GM11168 (cell line): ENCODE data around the gene TAOK2.

Experiments
- in situ Hi-C: fragments of 300-500 bp; cut with MboI; formaldehyde crosslinking; loops from one replicate; pipeline ENCODE4 v1.12.0; 2022; ENCODE audit warnings: low sequenced_read_pairs; ENCODE audit not compliant: unreplicated experiment

Gene TAOK2

GRCh38 chr16:29986231-29986630 is 12.6 kb downstream of the TAOK2 start:
- in situ Hi-C loops: no loop called here

- in situ Hi-C loops: no loop called here
Observed at GRCh38 chr16:29986931-29987330, 13.3 kb downstream of the TAOK2 start.

- in situ Hi-C loops: no loop called here
Observed at GRCh38 chr16:29987371-29988085, 13.9 kb downstream of the TAOK2 start.

GRCh38 chr16:29988346-29989075 is 14.8 kb downstream of the TAOK2 start:
- in situ Hi-C loops: no loop called here

- in situ Hi-C loops: no loop called here
Observed at GRCh38 chr16:29989111-29989858, 15.6 kb downstream of the TAOK2 start.

GRCh38 chr16:29990034-29990433 is 16.4 kb downstream of the TAOK2 start:
- in situ Hi-C loops: no loop called here

- in situ Hi-C loops: no loop called here
Observed at GRCh38 chr16:29990883-29991570, 17.4 kb downstream of the TAOK2 start.

DNA sequence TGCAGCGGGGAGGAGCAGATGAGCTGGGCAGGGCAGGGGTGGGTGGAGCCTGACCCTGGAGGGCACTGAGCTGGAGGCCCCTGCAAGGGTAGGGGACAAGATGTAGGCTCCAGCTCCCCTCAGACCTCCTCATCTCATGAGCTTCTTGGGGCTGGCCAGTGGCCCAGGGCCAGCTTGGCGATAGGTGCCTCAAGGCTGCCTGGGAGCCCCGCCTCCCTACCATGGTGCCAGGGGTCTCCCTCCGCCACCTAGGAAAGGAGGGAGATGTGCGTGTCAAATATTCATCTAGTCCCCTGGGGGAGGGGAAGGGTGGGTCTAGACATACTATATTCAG is 17.9 kb downstream of the TAOK2 start:
- in situ Hi-C loops: no loop called here

DNA sequence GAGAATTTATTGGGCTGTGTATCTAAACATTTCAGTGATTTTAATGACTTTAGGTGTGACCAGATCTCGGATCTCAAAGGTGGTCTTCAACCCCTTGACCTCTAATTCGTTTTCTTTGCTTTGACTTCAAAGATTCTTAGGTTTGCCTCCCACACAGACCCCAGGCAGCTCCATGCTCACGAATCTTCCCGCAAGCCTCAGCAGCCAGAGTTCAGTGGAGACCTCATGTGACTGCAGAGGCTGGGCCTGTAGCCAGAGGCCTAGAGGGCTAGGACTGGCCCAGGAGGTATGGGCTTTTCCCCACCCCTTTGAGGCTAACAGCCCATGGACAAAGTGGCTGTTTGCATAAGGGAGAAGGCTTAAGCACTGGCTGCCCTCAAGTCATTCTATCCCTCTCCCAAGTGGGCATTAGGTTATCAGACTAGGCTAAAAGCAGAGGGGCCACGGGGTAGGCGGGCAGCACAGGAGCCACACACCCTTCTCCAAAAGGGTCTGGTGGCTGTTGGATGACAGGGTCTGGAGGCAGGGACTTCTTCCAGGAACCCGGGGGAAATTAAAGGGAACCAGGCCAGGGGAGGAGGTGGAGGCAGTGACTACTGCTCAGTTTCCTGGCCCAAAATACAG is 18.8 kb downstream of the TAOK2 start:
- in situ Hi-C loops: no loop called here

DNA sequence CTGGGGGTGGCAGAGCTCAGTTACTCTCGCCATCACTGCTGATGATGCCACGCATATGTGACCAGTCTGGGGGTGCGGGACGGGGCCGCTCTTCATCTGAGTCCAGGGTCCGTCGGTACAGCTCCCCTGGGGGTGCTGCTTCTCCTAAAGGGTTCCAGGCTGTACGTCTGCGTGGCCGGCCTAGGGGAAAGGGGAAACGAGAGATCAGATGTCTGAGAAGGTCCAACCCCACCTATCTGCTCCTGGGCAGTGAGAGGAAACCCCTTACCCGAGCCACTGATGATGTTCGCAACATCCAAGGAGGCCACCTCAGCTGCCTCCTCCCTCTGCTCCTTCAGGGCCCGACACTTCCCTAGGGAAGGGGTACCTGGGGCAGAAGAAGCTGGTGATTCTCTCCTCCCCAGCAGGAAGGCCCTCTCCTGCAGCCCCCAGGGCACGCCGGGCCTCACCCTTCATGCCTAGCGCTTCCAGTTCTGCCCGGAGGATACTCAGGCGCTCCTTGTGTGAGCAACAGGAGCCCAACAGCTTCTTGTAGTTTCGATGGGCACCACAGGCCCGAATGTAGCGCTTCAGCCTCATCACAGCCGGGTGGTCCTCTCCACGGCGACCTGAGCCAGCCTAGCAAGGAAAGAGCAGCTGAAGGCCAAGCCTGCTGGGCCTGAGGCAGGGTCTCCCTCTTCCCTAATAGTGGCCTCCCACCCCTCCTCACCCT is 19.7 kb downstream of the TAOK2 start:
- in situ Hi-C loops: no loop called here

- in situ Hi-C loops: no loop called here
Observed at GRCh38 chr16:29993903-29994599, 20.4 kb downstream of the TAOK2 start.

GRCh38 chr16:29994600-29995323 is 21.1 kb downstream of the TAOK2 start:
- in situ Hi-C loops: no loop called here

DNA sequence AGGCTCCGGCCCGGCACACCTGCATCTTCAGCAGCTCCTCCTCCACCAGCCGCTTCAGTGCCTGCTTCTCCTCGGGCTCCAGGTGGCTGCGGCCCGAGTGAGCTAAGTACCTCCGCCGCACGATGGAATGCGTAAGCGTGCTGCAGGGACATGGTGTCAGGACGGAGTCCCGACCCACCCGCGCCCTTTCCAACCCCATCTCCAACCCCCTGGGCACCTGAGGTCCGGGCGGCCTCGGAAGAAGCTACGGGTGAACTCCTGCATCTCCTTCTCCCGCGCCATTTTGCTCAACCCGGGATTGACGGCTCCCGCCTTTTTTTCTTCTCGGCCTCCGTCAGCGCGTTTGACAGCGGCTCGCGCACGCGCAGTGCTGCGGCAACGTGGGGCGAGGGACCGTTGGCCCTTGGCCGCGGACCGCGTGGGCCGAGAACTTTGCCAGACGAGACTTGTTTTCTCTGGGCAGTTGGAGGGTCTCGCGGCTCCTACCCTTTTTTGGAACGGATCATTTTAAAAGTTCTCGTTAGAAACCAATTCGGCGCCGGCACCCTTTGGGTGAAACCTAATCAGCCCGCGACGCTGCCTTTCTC is 21.7 kb downstream of the TAOK2 start, which contains the start of gene HIRIP3:
Gene HIRIP3, minus strand, starts transcription at position 294 of the 587 bp plus-strand sequence. Its CDS starts 12 bp downstream, at position 282.
- in situ Hi-C loops: no loop called here

DNA sequence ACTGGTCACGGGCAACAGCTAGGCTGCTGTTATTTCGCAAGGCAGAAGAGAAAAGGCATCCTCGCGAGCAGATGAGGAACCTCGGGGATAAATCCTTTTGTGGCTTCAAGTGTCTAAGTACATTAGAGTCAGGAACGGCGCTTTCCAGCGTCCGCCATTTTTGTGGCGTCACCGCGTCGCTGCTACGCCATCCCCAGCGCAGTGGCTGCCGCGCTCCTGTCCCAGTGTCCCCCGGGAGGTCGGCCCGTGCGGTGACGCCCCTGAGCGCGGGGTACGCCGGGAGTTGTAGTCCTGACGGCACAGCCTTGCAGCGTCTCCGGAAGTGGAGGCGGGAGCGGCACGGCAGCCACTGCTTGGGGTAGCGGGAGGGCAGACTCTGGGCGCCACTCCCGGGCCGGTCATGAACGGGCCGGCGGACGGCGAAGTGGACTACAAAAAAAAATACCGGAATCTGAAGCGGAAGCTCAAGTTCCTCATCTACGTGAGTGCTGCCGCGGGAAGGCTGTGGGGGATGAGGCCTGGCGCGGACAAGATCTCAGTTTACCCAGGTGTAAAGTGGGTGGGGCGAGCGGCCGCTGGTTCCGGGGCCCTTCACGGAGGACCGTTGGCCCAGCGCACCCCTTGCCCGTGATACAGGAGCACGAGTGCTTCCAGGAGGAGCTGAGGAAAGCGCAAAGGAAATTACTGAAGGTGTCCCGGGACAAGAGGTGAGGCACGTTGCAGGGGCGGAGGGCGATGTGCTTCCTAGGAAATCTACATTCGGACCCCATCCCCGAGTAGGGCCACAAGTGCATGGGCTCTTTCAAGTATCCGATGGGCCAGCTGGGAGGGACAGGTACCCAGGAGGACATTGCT is 22.5 kb downstream of the TAOK2 start, which contains the start of gene INO80E:
Gene INO80E, plus strand, starts transcription at position 331 of the 855 bp plus-strand sequence. Its CDS starts 70 bp downstream, at position 401.
- in situ Hi-C loops: no loop called here

DNA sequence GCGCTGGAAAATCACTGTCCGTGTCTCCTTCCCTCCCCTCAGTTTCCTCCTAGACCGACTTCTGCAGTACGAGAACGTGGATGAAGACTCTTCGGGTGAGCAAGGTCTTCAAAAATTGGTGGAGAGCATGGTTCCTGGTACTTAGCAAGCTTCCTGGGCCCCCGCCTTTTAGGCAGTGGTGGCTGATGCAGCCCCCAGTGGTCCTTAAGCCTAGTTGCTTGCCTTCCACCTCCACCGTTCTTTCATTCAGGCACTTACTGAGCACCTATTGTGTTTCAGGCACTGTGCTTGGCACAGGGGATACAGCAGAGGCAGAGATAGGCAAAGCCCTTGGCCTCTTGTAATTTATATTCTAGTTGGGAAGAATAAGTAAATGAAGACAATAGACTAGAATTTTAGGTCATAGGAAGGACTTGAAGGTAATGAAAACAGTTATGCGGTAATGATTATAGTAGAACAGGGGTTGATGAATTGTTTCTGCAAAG is 23.1 kb downstream of the TAOK2 start:
- in situ Hi-C loops: no loop called here

DNA sequence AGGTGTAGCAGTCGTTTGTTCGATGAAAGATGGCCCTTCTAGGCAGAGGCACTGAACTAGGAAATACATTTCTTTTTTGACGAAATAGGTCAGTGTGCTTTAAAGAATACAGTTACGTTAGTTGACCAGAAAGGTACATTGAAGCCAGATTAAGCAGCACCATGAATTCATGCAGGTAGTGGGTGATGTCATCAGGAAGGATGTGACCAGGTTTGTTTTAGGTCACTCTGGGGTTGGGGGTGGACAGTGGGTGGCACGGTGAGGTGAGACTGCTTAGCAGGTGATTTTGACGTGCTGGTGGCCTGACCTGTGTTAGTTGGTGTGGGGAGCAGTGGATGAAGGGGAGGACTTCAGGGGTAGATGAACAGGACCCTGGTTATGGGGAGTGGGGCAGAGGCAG is 25.9 kb downstream of the TAOK2 start:
- in situ Hi-C loops: no loop called here
